NCI-H524 treated with DMSO at 0.1 percent for 48 hours (cell line): ENCODE measurements around the gene HNF1A.

ENCODE experiments used
- DNase-seq: peaks from one replicate; lab custom pipeline; 2025; lab: John Stamatoyannopoulos, UW

Gene HNF1A

DNA sequence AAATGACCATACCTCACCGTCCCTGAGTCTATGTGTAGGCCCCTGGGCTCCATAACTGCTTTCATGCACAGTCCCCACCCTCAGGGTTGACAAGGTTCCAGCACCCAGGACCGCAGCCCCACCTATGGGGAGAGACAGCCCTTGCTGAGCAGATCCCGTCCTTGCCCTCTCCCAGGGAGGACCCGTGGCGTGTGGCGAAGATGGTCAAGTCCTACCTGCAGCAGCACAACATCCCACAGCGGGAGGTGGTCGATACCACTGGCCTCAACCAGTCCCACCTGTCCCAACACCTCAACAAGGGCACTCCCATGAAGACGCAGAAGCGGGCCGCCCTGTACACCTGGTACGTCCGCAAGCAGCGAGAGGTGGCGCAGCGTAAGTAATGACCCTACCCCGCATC is 10.3 kb downstream of the HNF1A start:
- no peak for DNase-seq

DNA sequence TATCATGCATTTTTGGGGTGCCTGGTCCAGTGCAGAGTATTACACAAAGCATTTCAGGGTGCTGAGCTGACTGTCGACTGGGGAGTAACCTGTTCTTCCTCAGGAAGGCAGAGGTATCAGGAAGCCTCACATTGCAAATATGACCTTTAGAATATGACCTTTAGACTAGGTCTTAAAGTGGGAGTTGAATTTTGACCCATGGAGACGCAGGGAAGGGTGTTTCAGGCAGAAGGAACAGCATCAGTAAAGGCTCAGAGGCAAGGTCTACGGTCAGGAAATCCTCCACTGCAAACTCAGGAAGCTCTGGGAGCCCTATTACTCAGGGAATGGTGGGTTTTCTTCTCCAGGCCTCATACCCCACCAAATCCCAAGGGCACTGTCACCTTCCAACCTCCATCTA is 11.3 kb downstream of the HNF1A start:
- no peak for DNase-seq

DNA sequence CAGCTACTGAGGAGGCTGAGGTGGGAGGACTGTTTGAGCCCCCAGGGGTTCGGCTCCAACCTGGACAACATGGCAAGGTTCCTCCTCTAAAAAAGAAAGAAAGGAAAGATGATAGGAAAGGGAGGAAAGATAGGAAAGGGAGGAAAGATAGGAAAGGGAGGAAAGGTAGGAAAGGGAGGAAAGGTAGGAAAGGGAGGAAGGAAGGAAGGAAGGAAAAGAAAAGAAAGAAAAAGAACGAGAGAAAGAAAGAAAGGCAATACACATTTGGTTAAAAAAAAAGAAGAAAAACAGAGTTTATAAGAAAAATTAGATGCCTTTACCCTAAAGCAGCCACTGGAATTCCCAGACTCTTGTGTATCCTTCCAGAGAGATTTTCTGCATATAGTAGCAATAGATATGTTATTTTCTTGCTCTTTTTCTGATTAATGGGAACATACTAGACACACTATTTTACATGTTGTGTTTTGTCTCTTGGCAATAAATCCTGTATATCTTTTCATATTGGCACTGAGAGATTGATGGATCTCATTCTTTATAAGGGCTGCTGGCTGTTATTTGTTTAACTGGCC is 12.2 kb downstream of the HNF1A start:
- no peak for DNase-seq

DNA sequence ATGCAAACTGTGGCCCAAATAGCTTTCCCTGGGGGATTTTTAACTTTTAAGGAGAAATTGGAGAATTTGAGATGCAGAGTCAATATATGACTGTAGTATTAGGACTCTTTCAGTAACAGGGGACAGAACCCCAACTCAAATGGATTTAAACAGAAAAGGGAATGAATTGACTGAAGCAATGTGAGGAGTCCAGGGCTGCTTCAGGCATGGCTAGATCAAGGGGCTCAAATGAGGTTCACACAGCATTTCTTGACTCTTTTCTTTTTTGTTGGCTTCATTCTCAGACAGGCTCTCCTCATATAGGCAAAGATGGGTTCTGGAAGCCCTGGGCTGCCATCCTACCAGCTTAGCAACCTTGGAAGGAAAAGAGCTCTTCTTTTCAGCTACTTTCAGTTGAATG is 13.6 kb downstream of the HNF1A start:
- DNase-seq, result no peak

DNA sequence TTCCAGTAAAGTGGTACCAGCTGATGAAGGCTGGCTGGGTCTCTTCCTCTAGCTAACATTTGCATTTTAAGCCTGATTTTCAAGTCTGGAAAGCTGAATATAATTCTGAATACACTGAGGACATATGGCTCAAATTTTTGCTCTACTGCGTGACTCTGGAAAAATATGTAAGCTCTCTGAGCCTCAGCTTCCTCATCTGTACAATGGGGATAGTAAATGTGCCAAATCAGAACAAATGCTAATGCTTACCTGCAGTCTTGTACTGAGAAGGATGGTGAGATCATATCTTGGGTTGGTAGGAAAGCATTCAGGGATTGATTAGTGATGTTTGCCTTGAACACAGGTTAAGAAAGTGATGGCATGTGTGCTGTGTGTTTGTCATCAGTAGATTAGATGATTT is 14.6 kb downstream of the HNF1A start:
- DNase-seq, result no peak

DNA sequence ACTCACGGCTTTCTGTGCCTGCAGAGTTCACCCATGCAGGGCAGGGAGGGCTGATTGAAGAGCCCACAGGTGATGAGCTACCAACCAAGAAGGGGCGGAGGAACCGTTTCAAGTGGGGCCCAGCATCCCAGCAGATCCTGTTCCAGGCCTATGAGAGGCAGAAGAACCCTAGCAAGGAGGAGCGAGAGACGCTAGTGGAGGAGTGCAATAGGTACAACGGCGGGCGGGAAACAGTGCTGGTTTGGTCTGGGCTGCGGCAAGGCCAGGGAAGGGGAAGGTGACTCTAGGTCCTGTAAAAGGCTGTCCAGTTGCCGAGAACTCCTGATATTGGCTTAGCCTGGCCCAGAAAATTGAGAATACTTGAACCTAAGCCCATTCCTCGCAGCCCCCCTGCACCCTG is 15.2 kb downstream of the HNF1A start:
- DNase-seq, result no peak

DNA sequence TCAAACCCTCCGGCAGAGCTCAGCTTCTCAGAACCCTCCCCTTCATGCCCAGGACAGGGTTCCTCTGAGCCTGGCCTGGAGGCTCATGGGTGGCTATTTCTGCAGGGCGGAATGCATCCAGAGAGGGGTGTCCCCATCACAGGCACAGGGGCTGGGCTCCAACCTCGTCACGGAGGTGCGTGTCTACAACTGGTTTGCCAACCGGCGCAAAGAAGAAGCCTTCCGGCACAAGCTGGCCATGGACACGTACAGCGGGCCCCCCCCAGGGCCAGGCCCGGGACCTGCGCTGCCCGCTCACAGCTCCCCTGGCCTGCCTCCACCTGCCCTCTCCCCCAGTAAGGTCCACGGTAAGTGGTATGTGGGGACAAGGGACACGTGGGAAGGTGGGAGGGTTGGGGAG is 15.7 kb downstream of the HNF1A start:
- no peak for DNase-seq

DNA sequence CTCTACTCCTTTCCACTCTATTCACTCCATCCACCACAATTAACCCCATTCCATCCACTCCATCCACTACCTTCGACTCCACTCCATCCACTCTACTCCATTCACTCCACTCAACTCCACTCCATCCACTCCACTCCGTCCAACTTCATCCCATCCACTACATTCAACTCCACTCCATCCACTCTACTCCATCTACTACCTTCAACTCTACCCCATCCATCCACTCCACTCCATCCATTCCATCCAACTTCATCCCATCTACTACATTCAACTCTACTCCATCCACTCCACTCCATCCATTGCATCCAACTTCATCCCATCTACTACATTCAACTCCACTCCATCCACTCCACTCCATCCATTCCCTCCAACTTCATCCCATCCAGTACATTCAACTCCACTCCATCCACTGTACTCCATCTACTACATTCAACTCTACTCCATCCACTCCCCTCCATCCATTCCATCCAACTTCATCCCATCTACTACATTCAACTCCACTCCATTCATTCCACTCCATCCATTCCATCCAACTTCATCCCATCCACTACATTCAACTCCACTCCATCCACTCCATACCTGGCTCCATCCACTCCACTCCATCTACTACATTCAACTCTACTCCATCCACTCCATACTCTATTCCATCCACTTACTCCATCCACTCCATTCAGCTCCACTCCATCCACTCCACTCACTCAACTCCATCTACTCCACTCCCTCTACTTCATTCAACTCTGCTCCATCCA is 16.4 kb downstream of the HNF1A start:
- no peak for DNase-seq

DNA sequence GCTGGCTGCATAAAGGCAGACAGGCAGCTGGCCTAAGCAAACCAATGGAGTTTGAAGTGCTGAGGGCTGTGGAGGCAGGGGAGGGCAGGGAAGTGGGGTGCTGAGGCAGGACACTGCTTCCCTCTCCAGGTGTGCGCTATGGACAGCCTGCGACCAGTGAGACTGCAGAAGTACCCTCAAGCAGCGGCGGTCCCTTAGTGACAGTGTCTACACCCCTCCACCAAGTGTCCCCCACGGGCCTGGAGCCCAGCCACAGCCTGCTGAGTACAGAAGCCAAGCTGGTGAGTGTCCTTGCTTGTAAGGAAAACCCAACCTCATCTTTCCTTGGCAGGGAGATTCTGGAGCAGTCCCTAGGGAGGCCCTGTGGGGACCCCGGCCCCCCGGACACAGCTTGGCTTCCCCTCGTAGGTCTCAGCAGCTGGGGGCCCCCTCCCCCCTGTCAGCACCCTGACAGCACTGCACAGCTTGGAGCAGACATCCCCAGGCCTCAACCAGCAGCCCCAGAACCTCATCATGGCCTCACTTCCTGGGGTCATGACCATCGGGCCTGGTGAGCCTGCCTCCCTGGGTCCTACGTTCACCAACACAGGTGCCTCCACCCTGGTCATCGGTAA is 17.9 kb downstream of the HNF1A start:
- DNase-seq, result no peak

DNA sequence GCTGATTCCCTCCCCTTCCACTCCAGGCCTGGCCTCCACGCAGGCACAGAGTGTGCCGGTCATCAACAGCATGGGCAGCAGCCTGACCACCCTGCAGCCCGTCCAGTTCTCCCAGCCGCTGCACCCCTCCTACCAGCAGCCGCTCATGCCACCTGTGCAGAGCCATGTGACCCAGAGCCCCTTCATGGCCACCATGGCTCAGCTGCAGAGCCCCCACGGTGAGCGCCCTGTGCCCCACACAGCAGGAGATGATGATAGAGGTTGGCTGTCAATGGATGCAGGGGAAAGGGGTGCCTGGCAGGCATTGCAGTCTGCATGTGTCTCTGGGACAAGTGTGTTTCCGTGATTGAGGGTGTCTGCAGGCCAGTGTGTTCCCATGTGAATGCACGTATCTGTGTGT is 19.1 kb downstream of the HNF1A start:
- no peak for DNase-seq

DNA sequence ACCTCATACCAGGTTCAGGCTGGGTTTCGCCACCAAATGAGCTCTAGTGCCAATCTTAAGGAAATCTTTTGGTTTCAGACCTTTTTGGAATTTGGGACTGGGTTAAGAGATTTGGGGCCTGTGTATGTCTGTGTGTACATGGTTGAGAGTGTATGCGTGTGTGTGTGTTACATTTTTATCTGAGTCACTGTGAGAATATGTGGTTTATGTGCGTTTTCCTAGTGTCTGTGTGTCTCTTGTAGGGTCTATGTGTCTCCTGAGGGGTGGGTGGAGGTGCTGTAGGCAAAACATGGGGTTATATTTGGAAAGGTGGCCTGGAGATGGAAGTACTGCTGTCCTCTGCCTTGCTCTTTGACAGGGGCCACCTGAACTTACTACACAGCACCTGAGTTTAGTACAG is 20.1 kb downstream of the HNF1A start:
- DNase-seq, result no peak

DNA sequence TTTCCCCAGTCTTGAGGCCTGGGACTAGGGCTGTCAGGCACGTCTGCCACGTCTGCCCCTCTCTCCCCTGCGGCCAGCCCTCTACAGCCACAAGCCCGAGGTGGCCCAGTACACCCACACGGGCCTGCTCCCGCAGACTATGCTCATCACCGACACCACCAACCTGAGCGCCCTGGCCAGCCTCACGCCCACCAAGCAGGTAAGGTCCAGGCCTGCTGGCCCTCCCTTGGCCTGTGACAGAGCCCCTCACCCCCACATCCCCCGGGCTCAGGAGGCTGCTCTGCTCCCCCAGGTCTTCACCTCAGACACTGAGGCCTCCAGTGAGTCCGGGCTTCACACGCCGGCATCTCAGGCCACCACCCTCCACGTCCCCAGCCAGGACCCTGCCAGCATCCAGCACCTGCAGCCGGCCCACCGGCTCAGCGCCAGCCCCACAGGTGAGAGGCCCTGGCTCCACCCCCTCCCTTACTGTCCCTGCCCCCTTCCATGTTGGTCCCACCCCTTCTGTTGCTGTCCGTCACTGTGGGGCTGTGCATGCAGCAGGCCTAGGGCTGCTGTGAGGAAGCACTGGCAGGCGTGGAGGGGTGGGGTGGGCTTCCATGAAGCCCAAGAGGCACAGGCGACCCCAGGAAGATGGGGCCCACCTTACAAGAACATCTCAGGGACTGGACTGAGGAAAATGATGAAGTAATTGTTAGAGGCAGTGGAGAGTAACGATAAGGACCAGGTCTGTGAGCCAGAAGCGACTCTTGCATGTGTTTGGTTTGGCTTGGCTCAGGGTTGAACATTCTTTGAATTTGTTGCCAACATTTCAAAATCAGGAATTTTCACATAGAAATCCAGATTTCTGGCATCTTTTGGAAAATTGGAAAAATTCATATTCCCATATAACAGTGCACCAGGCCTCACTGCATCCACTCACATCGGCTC is 21.1 kb downstream of the HNF1A start:
- DNase-seq, result no peak

DNA sequence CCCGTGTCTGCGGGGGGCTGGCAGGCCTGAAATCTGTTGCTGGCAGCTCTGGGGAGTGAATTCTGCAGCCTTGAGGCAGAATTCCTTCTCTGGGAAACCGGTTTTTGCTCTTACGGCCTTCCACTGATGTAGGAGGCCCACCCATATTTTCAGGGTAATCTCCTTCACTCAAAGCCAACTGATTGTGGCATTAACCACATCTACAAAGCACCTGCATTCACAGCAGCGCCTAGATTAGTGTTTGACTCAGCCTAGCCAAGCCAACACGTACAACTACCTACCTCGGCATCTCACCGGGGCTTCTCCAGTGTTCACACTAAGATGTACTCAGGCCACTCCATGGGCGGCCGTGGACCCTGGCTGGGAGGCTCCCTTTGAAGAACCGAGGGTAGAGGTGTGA is 22.2 kb downstream of the HNF1A start:
- DNase-seq, result no peak

DNA sequence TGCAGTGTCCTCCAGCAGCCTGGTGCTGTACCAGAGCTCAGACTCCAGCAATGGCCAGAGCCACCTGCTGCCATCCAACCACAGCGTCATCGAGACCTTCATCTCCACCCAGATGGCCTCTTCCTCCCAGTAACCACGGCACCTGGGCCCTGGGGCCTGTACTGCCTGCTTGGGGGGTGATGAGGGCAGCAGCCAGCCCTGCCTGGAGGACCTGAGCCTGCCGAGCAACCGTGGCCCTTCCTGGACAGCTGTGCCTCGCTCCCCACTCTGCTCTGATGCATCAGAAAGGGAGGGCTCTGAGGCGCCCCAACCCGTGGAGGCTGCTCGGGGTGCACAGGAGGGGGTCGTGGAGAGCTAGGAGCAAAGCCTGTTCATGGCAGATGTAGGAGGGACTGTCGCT is 22.7 kb downstream of the HNF1A start:
- no peak for DNase-seq

DNA sequence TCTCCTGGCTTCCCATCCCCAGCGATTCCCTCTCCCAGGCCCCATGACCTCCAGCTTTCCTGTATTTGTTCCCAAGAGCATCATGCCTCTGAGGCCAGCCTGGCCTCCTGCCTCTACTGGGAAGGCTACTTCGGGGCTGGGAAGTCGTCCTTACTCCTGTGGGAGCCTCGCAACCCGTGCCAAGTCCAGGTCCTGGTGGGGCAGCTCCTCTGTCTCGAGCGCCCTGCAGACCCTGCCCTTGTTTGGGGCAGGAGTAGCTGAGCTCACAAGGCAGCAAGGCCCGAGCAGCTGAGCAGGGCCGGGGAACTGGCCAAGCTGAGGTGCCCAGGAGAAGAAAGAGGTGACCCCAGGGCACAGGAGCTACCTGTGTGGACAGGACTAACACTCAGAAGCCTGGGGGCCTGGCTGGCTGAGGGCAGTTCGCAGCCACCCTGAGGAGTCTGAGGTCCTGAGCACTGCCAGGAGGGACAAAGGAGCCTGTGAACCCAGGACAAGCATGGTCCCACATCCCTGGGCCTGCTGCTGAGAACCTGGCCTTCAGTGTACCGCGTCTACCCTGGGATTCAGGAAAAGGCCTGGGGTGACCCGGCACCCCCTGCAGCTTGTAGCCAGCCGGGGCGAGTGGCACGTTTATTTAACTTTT is 23.6 kb downstream of the HNF1A start:
- DNase-seq, result no peak

DNA sequence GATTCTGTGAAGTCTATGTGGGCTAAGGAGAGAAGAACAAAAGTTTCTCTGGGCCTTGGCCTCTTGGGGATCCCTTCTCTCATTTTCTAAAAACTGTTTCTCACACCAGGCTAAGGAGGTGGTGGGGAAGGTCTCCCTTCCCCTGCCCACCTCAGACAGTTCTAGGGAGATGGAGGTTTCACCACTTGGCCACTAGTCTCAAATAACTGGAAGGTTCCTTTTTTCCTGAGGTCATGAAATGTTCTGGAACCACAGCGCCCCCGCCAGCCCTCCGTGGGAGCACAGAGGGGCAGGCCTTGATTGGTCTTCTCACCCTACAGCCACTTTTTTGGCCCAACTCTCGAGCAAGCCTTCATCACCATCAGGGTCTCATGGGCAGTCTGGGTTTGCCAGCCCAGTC is 25.3 kb downstream of the HNF1A start:
- no peak for DNase-seq

DNA sequence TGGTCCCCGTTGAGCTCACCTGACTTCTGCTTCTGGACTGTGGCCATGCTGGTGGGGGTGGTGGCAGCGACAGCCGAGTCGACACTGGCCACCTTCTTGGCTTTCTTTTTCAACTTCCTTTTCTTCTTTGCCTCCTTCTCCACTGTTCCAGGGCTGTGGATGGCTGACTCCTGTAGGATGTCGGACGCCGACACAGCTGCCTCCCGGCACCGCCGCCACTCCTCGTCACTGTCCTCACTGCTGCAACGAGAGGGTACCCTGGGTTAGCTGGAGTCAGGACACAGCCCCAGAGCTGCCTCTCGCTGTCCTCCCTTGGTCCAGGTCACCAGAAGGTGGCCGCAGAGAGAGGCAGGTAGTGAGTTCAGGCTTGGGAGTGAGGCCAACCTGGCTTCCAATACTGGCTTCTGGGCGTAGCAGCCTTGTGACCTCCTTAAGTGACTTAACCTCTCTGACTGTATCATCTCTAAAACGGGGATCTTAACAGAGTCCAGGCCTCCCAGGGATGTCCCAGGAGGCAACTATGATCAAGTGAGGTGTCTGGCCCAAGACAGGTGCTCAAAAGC is 26.0 kb downstream of the HNF1A start:
- no peak for DNase-seq

DNA sequence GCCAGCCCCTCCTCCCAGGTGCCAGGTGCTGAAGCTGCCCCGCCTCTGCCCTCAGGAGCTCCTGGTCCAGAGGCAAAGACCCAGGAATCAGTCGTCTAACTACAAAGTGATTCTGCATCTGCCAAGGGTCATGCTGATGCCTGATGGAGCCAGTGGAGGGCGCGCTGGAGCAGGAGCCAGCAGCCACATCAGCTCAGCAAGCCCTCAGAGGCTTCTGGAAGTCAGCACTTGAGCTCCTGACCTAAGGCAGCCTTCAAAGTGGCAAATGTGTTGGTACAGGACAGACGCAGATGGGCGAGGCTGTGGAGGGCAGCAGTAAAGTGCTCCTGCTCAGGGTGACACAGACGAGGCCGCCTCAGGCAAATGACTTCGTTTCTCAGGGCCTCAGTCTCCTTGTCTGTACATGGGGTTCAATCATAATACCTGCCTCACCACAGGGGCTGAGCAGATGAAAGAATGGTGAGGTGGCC is 27.0 kb downstream of the HNF1A start:
- DNase-seq, result no peak

DNA sequence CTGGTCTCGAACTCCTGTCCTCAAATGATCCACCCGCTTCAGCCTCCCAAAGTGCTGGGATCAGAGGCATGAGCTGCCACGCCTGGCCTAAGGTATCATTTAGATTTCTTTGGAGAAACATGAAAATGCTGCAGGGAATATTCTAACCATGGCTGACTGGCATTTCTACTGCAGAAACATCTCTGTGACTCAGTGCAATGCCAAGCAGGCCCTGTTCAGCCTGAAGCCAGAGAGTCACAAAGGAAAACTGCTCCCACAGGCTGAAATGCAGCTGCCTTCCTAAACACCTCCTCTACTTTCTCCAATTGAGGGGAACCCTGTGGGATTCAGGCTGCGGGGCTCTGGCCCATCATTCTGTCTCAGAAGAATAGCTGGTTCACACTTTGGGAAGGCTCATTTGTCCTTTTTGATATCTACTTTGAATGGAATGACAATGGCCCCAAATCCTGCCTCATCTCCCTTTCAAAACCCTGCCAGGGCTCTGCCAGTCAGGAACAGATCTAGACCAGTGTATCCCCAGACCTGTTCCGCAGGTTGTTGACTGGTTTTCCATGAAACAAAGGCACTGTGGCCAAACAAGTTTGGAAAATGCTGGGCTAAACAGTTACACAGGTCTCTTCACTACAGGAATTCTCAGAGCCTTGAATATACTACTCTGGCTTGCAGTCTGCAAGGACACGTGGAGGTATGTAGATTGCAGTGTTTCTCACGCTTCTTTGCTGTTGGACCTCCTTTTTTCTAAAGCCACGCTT is 30.2 kb downstream of the HNF1A start:
- DNase-seq, result no peak

DNA sequence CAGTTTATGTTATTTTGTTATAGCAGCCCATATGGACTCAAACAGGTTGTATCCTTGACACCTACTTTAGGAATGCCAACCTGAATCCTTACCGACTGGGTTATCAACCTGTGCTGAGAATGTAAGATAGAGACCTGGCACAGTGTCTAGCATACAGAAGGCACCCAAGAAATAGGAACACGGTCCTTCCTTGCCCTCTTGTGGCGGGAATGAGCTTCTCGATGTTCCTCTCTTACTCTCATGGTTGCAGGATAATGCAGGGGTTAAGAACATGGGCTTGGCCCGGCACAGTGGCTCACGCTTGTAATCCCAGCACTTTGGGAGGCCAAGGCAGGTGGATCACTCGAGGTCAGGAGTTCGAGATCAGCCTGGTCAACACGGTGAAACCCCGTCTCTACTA is 31.4 kb downstream of the HNF1A start:
- DNase-seq, result no peak

DNA sequence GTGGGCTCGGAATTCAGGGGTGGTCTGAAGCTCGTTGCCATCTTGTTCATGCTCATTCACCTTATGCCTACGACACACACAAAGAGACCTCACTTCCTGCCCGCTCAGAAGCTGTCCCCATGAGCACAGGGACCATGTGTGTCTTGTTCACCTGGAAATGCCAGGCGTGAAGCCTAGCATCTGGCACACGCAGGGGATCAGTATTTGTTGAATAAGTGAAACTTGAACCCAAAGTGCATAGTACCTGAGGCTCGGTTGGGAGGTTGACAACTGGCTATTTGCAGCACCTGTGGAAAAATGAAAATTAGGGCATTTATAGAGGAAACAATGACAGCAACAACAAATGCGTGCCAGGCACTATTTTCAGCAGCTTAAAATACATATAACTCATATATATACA is 32.5 kb downstream of the HNF1A start:
- no peak for DNase-seq
